NCI-H526 (cell line): ENCODE results near the gene TNS3.

Experiments
- DNase-seq, 2 experiments: peaks; one replicate each; lab custom pipeline; 2025; lab: John Stamatoyannopoulos, UW

The TNS3 gene

DNA sequence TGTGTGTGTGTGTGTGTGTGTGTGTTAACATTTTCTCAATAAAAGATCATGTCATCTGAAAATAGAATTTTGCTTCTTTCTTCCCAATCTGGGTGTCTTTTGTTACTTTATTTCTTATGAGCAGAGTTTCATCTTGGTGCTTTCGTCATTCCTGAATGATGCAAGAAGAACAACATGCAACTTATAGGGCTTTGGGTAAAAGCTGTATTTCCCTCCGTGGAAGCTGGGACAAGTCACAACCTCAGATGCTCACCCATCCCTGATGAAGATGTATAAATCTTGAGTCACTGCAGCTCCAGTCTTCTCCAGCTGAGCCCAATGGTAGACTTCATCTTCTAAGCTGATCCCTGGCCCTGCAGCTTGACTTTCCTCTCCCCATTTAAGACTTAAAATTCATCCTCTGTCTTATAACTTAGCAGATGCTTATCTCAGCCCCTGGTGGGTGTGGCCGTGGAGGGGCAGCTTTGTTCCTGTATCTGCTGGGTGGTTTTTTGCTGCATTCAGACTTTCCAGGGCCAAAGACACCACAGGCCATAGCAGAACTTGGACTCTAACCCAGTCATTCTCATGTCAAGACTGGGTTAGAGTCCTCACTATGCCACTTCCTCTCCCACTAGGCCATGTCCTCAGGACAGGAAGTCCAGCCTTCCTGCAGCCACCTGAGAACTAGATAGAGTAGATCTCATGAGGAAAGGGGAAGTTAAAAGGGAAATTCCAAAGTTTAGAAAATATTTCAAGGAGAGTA is 356.4 kb downstream of the TNS3 start:
- DNase-seq, result no peak
